ENCODE results near the gene MTHFD1. TPM values are rescaled to one million over a fixed set of nuclear protein-coding genes. Genes with fewer than 3 reads are reported as not detected.

The MTHFD1 gene
- total RNA-seq, 2 donors from 2014 or later: 103 to 116 TPM

- no peak overlapping the region for H3K27ac ChIP-seq (ENCODE audit: low read depth, low read length)
- DNase-seq: no peak
- H3K27ac Mint-ChIP-seq: no peak overlapping the region
- H3K4me3 Mint-ChIP-seq: no peak overlapping the region
- H3K9ac ChIP-seq (ENCODE audit: extremely low read depth, low read length, poor library complexity, severe bottlenecking): no peak overlapping the region
- no peaks in the 10 kb centered on the region for H3K9me3 Mint-ChIP-seq
- peaks cover 53% of the 10 kb centered on the region for H3K36me3 ChIP-seq (ENCODE audit: control insufficient read depth, insufficient read depth, low read length)
- 93 to 95% methylated on average over 7 of the region's 7 CpGs for WGBS, 2 experiments (ENCODE audit: insufficient coverage in 1 of 2, insufficient read length in 1 of 2)
- no peaks in the 10 kb centered on the region for H3K9me3 ChIP-seq (ENCODE audit: control insufficient read depth, low read length)
- H3K27me3 Mint-ChIP-seq (ENCODE audit: insufficient read depth): no peaks in the 10 kb centered on the region
- no peak overlapping the region for H3K4me3 ChIP-seq (ENCODE audit: low read length)
- no peaks in the 10 kb centered on the region for H3K27me3 ChIP-seq (ENCODE audit: control insufficient read depth, insufficient read depth, low read length, poor library complexity, severe bottlenecking)
- no peak for TF ChIP-seq CTCF (conservative IDR thresholded peaks at IDR 0.05)
- peaks cover 83% of the 10 kb centered on the region for H3K36me3 Mint-ChIP-seq (ENCODE audit: low read depth)
- H3K4me1 Mint-ChIP-seq: no peaks in the 10 kb centered on the region
- H3K4me1 ChIP-seq (ENCODE audit: control insufficient read depth, insufficient read depth, low read length): no peaks in the 10 kb centered on the region
Measured at GRCh38 chr14:64422756-64423155, 34.6 kb downstream of the MTHFD1 start.

GRCh38 chr14:64423987-64424386 is 35.8 kb downstream of the MTHFD1 start:
- Mint-ChIP-seq H3K36me3 (ENCODE audit: low read depth) (peaks cover 80% of the 10 kb centered on the region), H3K4me1 (no peaks in the 10 kb centered on the region), H3K27ac (no peak overlapping the region), H3K4me3 (no peak overlapping the region), H3K27me3 (ENCODE audit: insufficient read depth) (no peaks in the 10 kb centered on the region), H3K9me3 (no peaks in the 10 kb centered on the region)
- DNase-seq: no peak
- H3K27me3 ChIP-seq (ENCODE audit: control insufficient read depth, insufficient read depth, low read length, poor library complexity, severe bottlenecking): no peaks in the 10 kb centered on the region
- TF ChIP-seq CTCF (conservative IDR thresholded peaks at IDR 0.05): no peak
- no peaks in the 10 kb centered on the region for H3K9me3 ChIP-seq (ENCODE audit: control insufficient read depth, low read length)
- no peak overlapping the region for H3K9ac ChIP-seq (ENCODE audit: extremely low read depth, low read length, poor library complexity, severe bottlenecking)
- no peak overlapping the region for H3K27ac ChIP-seq (ENCODE audit: low read depth, low read length)
- H3K4me1 ChIP-seq (ENCODE audit: control insufficient read depth, insufficient read depth, low read length): no peaks in the 10 kb centered on the region
- no peak overlapping the region for H3K4me3 ChIP-seq (ENCODE audit: low read length)
- peaks cover 47% of the 10 kb centered on the region for H3K36me3 ChIP-seq (ENCODE audit: control insufficient read depth, insufficient read depth, low read length)
- 94% methylated on average over 6 of the region's 6 CpGs; no CpG with 5 or more reads in 1 of the 2 experiments for WGBS, 2 experiments (ENCODE audit: insufficient coverage in 1 of 2, insufficient read length in 1 of 2)

GRCh38 chr14:64434528-64434927 is 46.4 kb downstream of the MTHFD1 start:
- TF ChIP-seq CTCF (conservative IDR thresholded peaks at IDR 0.05): no peak
- Mint-ChIP-seq H3K4me3 (no peak overlapping the region), H3K4me1 (no peaks in the 10 kb centered on the region), H3K27me3 (ENCODE audit: insufficient read depth) (no peaks in the 10 kb centered on the region), H3K9me3 (no peaks in the 10 kb centered on the region), H3K36me3 (ENCODE audit: low read depth) (peaks cover 46% of the 10 kb centered on the region), H3K27ac (no peak overlapping the region)
- peaks cover 78% of the 10 kb centered on the region for H3K36me3 ChIP-seq (ENCODE audit: control insufficient read depth, insufficient read depth, low read length)
- H3K27me3 ChIP-seq (ENCODE audit: control insufficient read depth, insufficient read depth, low read length, poor library complexity, severe bottlenecking): no peaks in the 10 kb centered on the region
- H3K4me1 ChIP-seq (ENCODE audit: control insufficient read depth, insufficient read depth, low read length): no peaks in the 10 kb centered on the region
- no peak overlapping the region for H3K9ac ChIP-seq (ENCODE audit: extremely low read depth, low read length, poor library complexity, severe bottlenecking)
- WGBS, 2 experiments (ENCODE audit: insufficient coverage in 1 of 2, insufficient read length in 1 of 2): 63 to 97% methylated on average over 3 of the region's 3 CpGs
- DNase-seq: no peak
- H3K27ac ChIP-seq (ENCODE audit: low read depth, low read length): no peak overlapping the region
- H3K9me3 ChIP-seq (ENCODE audit: control insufficient read depth, low read length): no peaks in the 10 kb centered on the region
- no peak overlapping the region for H3K4me3 ChIP-seq (ENCODE audit: low read length)
